ENCODE data around the gene SNTB2.
A peak's percentile ranks its signal among the peaks of the same experiment; 100 is the strongest.
"Not testable (repeated sequence)": the region's sequence is repeated elsewhere in the genome, so short reads cannot be mapped to it uniquely, and the experiment has no call there.

SNTB2 gene

DNA sequence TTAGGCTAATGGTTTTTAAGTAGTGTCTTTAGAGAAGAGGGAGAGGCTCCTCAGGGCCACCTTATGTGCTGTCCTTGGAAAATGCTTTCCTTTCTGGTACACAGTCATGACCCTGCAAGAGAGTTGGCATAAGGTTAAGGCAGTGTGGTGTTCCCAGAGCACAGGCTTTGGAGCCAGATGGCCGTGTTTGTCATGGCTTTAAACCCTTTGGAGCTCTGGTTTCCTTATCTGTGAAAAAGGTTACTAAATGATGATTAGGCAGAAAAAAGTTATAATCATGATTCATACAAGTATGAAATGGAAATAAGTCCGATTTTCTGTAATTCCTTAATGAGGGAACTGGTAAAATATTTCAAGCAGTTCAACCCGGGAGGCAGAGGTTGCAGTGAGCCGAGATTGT lies 41.3 kb upstream of the SNTB2 start:
- no peak overlapping the region for H3K4me3 ChIP-seq
- intact Hi-C loops (cut with DNase I; ENCODE audit: low total_unique reads) = no loop called here
- H3K4me1 ChIP-seq = peaks cover 0 to 5% (median 0%) of the 10 kb centered on the region in 4 donors
- peaks cover 10 to 92% (median 46%) of the 10 kb centered on the region in 3 donors for H3K36me3 ChIP-seq
- no peak for DNase-seq
- H3K27ac ChIP-seq = peak overlapping the region in 1 of 2 donors; percentile 28
- TF ChIP-seq, protein P1, sequence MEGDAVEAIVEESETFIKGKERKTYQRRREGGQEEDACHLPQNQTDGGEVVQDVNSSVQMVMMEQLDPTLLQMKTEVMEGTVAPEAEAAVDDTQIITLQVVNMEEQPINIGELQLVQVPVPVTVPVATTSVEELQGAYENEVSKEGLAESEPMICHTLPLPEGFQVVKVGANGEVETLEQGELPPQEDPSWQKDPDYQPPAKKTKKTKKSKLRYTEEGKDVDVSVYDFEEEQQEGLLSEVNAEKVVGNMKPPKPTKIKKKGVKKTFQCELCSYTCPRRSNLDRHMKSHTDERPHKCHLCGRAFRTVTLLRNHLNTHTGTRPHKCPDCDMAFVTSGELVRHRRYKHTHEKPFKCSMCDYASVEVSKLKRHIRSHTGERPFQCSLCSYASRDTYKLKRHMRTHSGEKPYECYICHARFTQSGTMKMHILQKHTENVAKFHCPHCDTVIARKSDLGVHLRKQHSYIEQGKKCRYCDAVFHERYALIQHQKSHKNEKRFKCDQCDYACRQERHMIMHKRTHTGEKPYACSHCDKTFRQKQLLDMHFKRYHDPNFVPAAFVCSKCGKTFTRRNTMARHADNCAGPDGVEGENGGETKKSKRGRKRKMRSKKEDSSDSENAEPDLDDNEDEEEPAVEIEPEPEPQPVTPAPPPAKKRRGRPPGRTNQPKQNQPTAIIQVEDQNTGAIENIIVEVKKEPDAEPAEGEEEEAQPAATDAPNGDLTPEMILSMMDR (IDR thresholded peaks at IDR 0.05) = no peak
- no peaks in the 10 kb centered on the region for H3K9me3 ChIP-seq
- H3K27me3 ChIP-seq = no peaks in the 10 kb centered on the region

DNA sequence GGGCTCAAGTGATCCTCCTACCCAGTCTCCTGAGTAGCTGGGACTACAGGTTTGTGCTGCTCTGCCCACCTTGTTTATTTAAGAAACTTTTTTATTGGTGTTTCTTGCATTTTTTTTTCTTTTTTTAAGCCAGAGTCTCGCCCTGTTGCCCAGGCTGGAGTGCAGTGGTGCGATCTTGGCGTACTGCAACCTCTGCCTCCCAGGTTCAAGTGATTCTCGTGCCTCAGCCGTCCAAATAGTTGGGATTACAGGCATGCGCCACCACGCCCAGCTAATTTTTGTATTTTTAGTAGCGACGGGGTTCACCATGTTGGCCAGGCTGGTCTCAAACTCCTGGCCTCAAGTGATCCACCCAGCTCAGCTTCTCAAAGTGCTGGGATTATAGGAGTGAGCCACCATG lies 37.3 kb upstream of the SNTB2 start:
- H3K36me3 ChIP-seq = peaks cover 33 to 92% (median 36%) of the 10 kb centered on the region in 3 donors
- H3K4me1 ChIP-seq, H3K27me3 ChIP-seq, DNase-seq, H3K9me3 ChIP-seq, H3K27ac ChIP-seq, H3K4me3 ChIP-seq: not testable (repeated sequence)
- intact Hi-C loops (cut with DNase I; ENCODE audit: low total_unique reads) = loop anchor here (2.0 kb wide), 1 partner anchor 137 kb away; no protein-coding TSS in a partner anchor

DNA sequence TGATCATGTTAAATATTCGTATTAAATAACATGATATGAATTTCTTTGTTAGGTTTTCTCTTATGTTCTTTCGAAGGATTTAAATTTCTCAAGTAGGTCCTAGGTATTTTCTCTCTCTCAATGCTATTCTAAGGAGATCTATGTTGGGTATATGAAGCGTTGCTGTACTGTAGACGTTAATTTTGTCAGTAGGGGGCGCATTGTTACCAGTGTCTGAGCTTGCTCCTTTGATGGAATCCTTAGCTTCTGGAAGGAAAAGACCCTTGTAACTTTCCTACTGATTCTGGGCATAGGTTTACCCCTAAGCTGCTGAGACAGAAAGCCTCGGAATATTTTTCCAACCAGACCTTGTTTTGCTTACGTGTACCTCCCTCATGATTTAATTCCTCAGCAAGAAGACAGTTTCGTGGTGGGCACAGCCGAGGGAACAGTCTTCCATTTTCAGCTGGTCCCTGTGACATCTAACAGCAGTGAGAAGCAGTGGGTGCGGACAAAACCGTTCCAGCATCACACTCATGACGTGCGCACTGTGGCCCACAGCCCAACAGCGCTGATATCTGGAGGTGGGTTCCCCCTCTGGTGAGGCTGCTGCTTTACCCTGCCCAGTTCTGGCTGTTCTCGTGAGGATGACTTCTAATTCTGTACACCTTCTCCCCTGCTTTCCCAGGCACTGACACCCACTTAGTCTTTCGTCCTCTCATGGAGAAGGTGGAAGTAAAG lies 36.7 kb upstream of the SNTB2 start:
- intact Hi-C loops (cut with DNase I; ENCODE audit: low total_unique reads) = no loop called here
- H3K4me3 ChIP-seq = no peak overlapping the region
- H3K27ac ChIP-seq = no peak overlapping the region
- H3K4me1 ChIP-seq = peaks cover 0 to 3% (median 0%) of the 10 kb centered on the region in 4 donors
- H3K27me3 ChIP-seq = no peaks in the 10 kb centered on the region
- H3K36me3 ChIP-seq = peaks cover 35 to 92% (median 37%) of the 10 kb centered on the region in 3 donors
- peak in 1 of 2 donors; percentile 54 for DNase-seq
- H3K9me3 ChIP-seq = no peaks in the 10 kb centered on the region
- TF ChIP-seq, protein P1 (IDR thresholded peaks at IDR 0.05) = peak; percentile 70 to 86

GRCh38 chr16:69157196-69157595 lies 29.8 kb upstream of the SNTB2 start:
- TF ChIP-seq, protein P1 (IDR thresholded peaks at IDR 0.05) = no peak
- intact Hi-C loops (cut with DNase I; ENCODE audit: low total_unique reads) = no loop called here
- no peak for DNase-seq
- no peaks in the 10 kb centered on the region for H3K9me3 ChIP-seq
- peaks cover 33 to 94% (median 63%) of the 10 kb centered on the region in 3 donors for H3K36me3 ChIP-seq
- H3K4me1 ChIP-seq = no peaks in the 10 kb centered on the region
- no peak overlapping the region for H3K27ac ChIP-seq
- no peaks in the 10 kb centered on the region for H3K27me3 ChIP-seq
- H3K4me3 ChIP-seq = no peak overlapping the region

GRCh38 chr16:69160192-69160591 lies 26.8 kb upstream of the SNTB2 start:
- no peak overlapping the region for H3K4me3 ChIP-seq
- DNase-seq = no peak
- H3K27me3 ChIP-seq = no peaks in the 10 kb centered on the region
- peaks cover 15 to 90% (median 53%) of the 10 kb centered on the region in 3 donors for H3K36me3 ChIP-seq
- no peaks in the 10 kb centered on the region for H3K4me1 ChIP-seq
- no peaks in the 10 kb centered on the region for H3K9me3 ChIP-seq
- intact Hi-C loops (cut with DNase I; ENCODE audit: low total_unique reads) = no loop called here
- TF ChIP-seq, protein P1 (IDR thresholded peaks at IDR 0.05) = no peak
- H3K27ac ChIP-seq = no peak overlapping the region

- Histone ChIP-seq H3K9me3 (no peaks in the 10 kb centered on the region), H3K27ac (no peak overlapping the region), H3K4me1 (peaks cover 0 to 9% (median 2%) of the 10 kb centered on the region in 4 donors), H3K27me3 (no peaks in the 10 kb centered on the region), H3K36me3 (peaks cover 17 to 81% (median 52%) of the 10 kb centered on the region in 3 donors), H3K4me3 (no peak overlapping the region)
- TF ChIP-seq, protein P1 (IDR thresholded peaks at IDR 0.05) = no peak
- intact Hi-C loops (cut with DNase I; ENCODE audit: low total_unique reads) = no loop called here
- DNase-seq = no peak
Measured at GRCh38 chr16:69165584-69165983, 21.4 kb upstream of the SNTB2 start.

All from tibial artery (tissue), 4 donors.